ENCODE results near the gene UBXN4.

UBXN4 gene

DNA sequence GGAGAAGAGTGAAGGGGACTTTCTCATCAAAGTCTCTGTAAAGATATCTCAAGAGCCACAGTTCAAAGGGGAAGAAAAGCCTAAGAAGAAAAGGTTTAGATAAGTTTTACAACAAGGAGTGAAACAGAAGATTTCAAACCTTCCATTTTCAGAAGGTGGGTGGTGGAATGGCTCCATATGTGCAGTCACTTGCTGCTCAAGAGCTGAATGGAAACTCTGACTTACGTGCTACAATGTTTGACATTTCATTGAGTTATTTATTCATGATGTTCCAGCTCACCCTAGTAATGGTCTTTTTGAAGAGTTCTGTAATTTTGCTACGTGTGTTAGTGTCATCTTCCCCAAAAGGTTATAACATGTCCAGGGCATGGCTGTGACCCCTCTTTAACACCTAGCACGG lies 73.6 kb downstream of the UBXN4 start:
- DNase-seq: no peak

DNA sequence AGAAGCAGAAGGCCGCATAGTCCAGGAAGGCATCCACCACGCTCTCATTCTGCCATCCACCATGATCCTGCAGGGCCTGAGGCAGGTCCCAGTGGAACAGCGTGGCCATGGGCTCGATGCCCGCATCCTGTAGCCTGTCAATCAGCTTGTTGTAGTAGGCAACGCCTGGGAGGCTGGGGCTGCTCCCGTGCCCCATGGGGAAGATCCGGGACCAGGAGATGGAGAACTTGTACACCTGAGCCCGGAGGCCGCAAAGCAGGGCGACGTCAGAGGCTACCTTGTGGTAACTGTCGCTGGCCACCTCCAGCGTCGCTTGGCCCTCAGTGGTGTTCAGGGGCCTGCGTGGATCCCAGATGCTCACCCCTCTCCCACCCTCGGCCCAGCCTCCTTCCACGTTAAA lies 75.8 kb downstream of the UBXN4 start:
- no peak for DNase-seq

- DNase-seq: no peak
These were observed 76.3 kb downstream of the UBXN4 start for GRCh38 chr2:135817951-135818350.

GRCh38 chr2:135818937-135819610 lies 77.4 kb downstream of the UBXN4 start:
- DNase-seq: no peak

- DNase-seq: no peak
These were observed 78.5 kb downstream of the UBXN4 start for GRCh38 chr2:135820003-135820618.

- DNase-seq: no peak
These were observed 79.5 kb downstream of the UBXN4 start for GRCh38 chr2:135821190-135821589.

GRCh38 chr2:135822855-135823254 lies 81.2 kb downstream of the UBXN4 start:
- no peak for DNase-seq

GRCh38 chr2:135825131-135825530 lies 83.5 kb downstream of the UBXN4 start:
- no peak for DNase-seq

GRCh38 chr2:135825550-135826176 lies 84.0 kb downstream of the UBXN4 start:
- no peak for DNase-seq

- no peak for DNase-seq
These were observed 84.9 kb downstream of the UBXN4 start for GRCh38 chr2:135826544-135826943.

- DNase-seq: no peak
These were observed 87.9 kb downstream of the UBXN4 start for GRCh38 chr2:135829378-135830135.

DNA sequence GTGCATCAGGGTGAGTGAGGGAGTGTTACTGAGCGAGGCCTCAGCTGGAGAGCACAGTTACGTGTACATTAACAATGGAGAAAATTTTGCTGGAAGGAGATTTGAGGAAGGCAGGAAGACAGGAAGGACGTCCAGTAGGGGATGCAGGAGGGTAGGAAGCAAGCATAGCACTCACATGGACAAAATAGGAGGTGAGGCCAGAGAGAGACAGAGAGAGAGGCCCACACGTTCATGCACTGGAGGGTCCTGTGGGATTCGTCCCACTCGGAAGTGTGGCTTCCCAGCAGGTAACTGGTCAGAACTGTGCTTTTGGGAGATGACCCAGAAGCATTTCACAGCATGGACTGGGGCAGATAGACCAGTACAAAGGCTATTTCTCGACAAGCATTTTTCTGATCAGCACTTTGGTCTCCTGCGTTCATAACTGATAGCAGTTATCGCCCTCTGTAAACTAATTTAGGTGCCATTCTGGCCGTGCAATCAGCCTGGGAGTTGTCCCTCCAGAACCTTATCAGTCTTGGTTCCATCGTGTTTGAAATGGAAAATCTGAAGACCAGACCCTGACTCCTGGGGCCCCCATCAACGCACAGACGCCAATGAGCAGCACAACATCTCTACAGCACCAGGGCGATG lies 89.6 kb downstream of the UBXN4 start:
- DNase-seq: no peak

DNA sequence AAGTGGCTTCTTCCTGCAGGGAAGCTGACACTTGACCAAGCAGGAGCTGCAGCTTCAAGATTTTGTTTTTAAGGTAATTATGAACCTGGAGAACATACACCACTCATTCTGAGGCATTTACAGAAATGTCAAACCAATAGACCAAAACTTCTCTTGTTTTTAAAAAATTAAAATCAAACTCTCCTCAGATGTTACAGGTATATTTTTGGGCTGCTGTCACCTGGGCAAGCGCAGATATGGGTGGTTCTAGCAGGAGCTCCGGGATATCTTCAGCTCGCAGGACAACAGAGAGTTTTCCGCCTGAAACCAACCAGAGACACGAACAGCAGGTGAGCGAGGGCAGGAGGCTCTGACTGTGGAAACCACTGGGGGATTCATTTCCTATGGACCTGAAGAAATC lies 91.2 kb downstream of the UBXN4 start:
- no peak for DNase-seq

All from CD4-positive, alpha-beta T cell treated with Interleukin-15 for 1 hour (primary cell).